ENCODE measurements around the gene AFM. TPM values are rescaled to one million over a fixed set of nuclear protein-coding genes. Genes with fewer than 3 reads are reported as not detected.
A peak's percentile ranks its signal among the peaks of the same experiment; 100 is the strongest.

Gene AFM
- total RNA-seq, 1 donor from 2014 or later = not detected

- no peak overlapping the region for H3K4me3 Mint-ChIP-seq
- TF ChIP-seq, protein P1, sequence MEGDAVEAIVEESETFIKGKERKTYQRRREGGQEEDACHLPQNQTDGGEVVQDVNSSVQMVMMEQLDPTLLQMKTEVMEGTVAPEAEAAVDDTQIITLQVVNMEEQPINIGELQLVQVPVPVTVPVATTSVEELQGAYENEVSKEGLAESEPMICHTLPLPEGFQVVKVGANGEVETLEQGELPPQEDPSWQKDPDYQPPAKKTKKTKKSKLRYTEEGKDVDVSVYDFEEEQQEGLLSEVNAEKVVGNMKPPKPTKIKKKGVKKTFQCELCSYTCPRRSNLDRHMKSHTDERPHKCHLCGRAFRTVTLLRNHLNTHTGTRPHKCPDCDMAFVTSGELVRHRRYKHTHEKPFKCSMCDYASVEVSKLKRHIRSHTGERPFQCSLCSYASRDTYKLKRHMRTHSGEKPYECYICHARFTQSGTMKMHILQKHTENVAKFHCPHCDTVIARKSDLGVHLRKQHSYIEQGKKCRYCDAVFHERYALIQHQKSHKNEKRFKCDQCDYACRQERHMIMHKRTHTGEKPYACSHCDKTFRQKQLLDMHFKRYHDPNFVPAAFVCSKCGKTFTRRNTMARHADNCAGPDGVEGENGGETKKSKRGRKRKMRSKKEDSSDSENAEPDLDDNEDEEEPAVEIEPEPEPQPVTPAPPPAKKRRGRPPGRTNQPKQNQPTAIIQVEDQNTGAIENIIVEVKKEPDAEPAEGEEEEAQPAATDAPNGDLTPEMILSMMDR (IDR thresholded peaks at IDR 0.05) = no peak
- no peaks in the 10 kb centered on the region for H3K9me3 Mint-ChIP-seq
- POLR2A ChIA-PET = no interaction called here
- CTCF ChIA-PET = no interaction called here
- ATAC-seq (ENCODE audit: low read depth) = no peak
- H3K36me3 Mint-ChIP-seq (ENCODE audit: low read depth) = no peaks in the 10 kb centered on the region
- peaks cover 3% of the 10 kb centered on the region for H3K27me3 Mint-ChIP-seq
- no peaks in the 10 kb centered on the region for H3K4me1 Mint-ChIP-seq
- DNase-seq = no peak
- intact Hi-C loops (cut with micrococcal nuclease) = no loop called here
- no peak overlapping the region for H3K27ac Mint-ChIP-seq
Measured at GRCh38 chr4:73505567-73505966, 24.0 kb downstream of the AFM start.

GRCh38 chr4:73507541-73507940 lies 26.0 kb downstream of the AFM start:
- intact Hi-C loops (cut with micrococcal nuclease) = no loop called here
- Mint-ChIP-seq H3K4me3 (no peak overlapping the region), H3K27ac (no peak overlapping the region), H3K27me3 (peaks cover 3% of the 10 kb centered on the region), H3K4me1 (no peaks in the 10 kb centered on the region), H3K9me3 (no peaks in the 10 kb centered on the region), H3K36me3 (ENCODE audit: low read depth) (no peaks in the 10 kb centered on the region)
- no peak for ATAC-seq (ENCODE audit: low read depth)
- DNase-seq = no peak
- CTCF ChIA-PET = no interaction called here
- POLR2A ChIA-PET = no interaction called here
- TF ChIP-seq, protein P1 (IDR thresholded peaks at IDR 0.05) = no peak

GRCh38 chr4:73508651-73509050 lies 27.1 kb downstream of the AFM start:
- Mint-ChIP-seq H3K9me3 (no peaks in the 10 kb centered on the region), H3K36me3 (ENCODE audit: low read depth) (no peaks in the 10 kb centered on the region), H3K27ac (no peak overlapping the region), H3K27me3 (peaks cover 3% of the 10 kb centered on the region), H3K4me1 (no peaks in the 10 kb centered on the region), H3K4me3 (no peak overlapping the region)
- ATAC-seq (ENCODE audit: low read depth) (no peak), DNase-seq (no peak)
- ChIA-PET POLR2A (no interaction called here), CTCF (no interaction called here)
- intact Hi-C loops (cut with micrococcal nuclease) = no loop called here
- TF ChIP-seq, protein P1 (IDR thresholded peaks at IDR 0.05) = no peak

- Mint-ChIP-seq H3K27ac (no peak overlapping the region), H3K9me3 (no peaks in the 10 kb centered on the region), H3K4me3 (no peak overlapping the region), H3K36me3 (ENCODE audit: low read depth) (no peaks in the 10 kb centered on the region), H3K4me1 (no peaks in the 10 kb centered on the region), H3K27me3 (peaks cover 23% of the 10 kb centered on the region)
- intact Hi-C loops (cut with micrococcal nuclease) = no loop called here
- no peak for ATAC-seq (ENCODE audit: low read depth)
- CTCF ChIA-PET = no interaction called here
- POLR2A ChIA-PET = no interaction called here
- no peak for DNase-seq
- TF ChIP-seq, protein P1 (IDR thresholded peaks at IDR 0.05) = no peak
Measured at GRCh38 chr4:73518340-73518739, 36.8 kb downstream of the AFM start.

DNA sequence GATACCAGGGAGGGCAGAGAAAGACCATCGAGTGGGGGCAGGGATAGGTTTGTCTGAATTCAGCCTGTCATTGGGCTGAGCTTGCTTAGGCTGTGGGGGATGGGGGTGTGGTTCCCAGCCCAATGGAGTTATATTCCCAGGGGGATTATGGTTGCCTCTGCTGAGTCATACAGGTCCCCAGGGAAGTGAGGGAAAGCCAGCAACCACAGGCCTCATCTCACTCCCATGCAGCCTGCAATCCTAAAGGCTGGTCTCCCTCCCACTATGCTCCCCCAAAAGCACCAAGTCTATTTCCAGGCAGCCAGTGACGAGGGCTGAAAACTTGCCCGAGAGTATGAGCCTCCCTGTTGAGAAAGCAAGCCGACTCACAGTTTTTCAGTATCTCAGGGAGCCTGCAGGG lies 39.3 kb downstream of the AFM start:
- ATAC-seq (ENCODE audit: low read depth) = peak; percentile 21

More for the DNA sequence above, 39.3 kb downstream of the AFM start:
- ChIA-PET CTCF (no interaction called here), POLR2A (no interaction called here)
- H3K4me3 Mint-ChIP-seq = no peak overlapping the region
- H3K4me1 Mint-ChIP-seq = no peaks in the 10 kb centered on the region
- intact Hi-C loops (cut with micrococcal nuclease) = no loop called here
- H3K9me3 Mint-ChIP-seq = no peaks in the 10 kb centered on the region
- TF ChIP-seq, protein P1 (IDR thresholded peaks at IDR 0.05) = no peak
- no peak overlapping the region for H3K27ac Mint-ChIP-seq
- H3K36me3 Mint-ChIP-seq (ENCODE audit: low read depth) = no peaks in the 10 kb centered on the region
- peaks cover 21% of the 10 kb centered on the region for H3K27me3 Mint-ChIP-seq
- no peak for DNase-seq

All from activated B cell treated with CpG ODN at 0.5 μM for 24 hours (primary cell).